ENCODE measurements around the gene DDR1.
"Not testable (repeated sequence)": the region's sequence is repeated elsewhere in the genome, so short reads cannot be mapped to it uniquely, and the experiment has no call there.

Gene DDR1

GRCh38 chr6:30894935-30895334, 10.6 kb downstream of the DDR1 start:
- DNase-seq (ENCODE audit: low read depth): no peak

GRCh38 chr6:30895343-30895742, 11.0 kb downstream of the DDR1 start:
- no peak for DNase-seq (ENCODE audit: low read depth)

GRCh38 chr6:30896541-30896940, 12.2 kb downstream of the DDR1 start:
- no peak for DNase-seq (ENCODE audit: low read depth)

- DNase-seq (ENCODE audit: low read depth): no peak
Observed at GRCh38 chr6:30897882-30898281, 13.6 kb downstream of the DDR1 start.

DNA sequence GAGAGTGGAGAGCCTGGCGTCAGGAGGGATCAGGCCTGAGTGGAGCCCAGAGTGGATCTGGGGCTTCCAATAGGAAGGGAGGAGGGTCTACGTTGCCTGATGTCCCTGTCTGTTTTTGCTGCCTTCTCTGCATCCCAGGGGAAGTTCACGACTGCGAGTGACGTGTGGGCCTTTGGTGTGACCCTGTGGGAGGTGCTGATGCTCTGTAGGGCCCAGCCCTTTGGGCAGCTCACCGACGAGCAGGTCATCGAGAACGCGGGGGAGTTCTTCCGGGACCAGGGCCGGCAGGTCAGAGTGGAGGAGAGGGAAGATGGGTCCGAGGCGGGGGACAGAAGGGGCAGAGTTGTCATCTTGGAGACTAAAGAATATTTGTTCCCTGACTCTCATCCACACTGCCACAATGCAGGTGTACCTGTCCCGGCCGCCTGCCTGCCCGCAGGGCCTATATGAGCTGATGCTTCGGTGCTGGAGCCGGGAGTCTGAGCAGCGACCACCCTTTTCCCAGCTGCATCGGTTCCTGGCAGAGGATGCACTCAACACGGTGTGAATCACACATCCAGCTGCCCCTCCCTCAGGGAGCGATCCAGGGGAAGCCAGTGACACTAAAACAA, 14.5 kb downstream of the DDR1 start:
- DNase-seq (ENCODE audit: low read depth): no peak

DNA sequence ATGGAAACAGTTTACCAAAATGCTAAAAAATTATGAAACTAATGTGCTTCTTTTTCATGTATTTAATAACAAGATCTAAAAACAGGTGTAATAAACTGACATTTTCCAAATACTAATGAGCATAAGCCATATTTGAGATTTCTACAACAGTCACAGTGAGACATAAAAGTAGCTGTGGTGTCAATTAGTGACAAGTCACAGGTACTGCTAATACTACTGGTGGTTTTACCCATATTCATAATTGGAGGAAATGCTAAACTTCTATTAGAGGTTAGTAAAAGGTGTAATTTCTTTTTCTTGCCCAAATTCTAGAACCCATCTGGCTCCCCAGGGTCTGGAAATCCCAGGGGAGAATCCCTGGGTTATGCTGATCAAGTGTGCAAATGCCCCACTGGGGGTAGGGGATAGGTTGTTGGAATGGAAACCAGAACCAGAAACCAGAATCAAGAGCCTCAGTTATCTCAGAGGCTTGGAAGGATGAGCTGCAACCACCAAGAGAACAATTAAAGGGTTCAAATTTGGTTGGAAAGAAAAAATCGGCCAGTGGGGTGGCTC, 16.6 kb downstream of the DDR1 start:
- no peak for DNase-seq (ENCODE audit: low read depth)

DNA sequence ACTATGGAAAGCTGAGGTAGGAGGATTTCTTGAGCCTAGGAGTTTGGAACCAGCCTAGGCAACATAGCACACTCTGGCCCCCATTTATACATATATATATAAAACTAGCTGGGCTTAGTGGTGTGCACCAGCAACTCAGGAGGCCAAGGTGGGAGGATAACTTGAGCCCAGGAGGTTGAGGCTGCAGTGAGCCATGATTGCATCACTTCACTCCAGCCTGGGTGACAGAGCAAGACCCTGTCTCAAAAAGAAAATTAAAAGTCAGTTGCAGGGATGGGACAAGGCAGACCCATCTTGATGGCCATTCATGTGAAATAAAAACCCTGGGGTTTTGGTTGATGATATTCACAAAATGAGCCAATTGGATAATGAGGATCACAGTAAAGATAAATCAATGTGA, 17.1 kb downstream of the DDR1 start:
- no peak for DNase-seq (ENCODE audit: low read depth)

- not testable (repeated sequence) for DNase-seq (ENCODE audit: low read depth)
Observed at GRCh38 chr6:30902196-30902595, 17.9 kb downstream of the DDR1 start.

- DNase-seq (ENCODE audit: low read depth): no peak
Observed at GRCh38 chr6:30902709-30903108, 18.4 kb downstream of the DDR1 start.

GRCh38 chr6:30903236-30903635, 18.9 kb downstream of the DDR1 start:
- no peak for DNase-seq (ENCODE audit: low read depth)

DNA sequence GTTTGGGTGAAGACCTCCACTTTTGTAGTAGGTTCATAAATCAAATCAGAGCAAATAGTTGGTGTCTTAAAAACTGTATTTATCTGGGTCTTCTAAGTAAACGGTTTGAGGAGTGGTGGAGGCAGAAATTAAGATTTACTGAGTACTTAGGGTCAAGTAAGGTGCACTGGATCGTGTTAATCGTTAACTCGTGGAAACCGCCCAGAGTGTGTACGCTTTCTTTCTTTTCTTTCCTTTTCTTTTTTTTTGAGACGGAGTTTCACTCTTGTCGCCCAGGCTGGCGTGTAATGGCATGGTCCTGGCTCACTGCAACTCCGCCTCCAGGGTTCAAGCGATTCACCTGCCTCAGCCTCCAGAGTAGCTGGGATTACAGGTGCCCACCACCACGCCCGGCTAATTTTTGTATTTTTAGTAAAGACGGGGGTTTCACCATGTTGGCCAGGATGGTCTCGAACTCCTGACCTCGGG, 23.0 kb downstream of the DDR1 start:
- not testable (repeated sequence) for DNase-seq (ENCODE audit: low read depth)

DNA sequence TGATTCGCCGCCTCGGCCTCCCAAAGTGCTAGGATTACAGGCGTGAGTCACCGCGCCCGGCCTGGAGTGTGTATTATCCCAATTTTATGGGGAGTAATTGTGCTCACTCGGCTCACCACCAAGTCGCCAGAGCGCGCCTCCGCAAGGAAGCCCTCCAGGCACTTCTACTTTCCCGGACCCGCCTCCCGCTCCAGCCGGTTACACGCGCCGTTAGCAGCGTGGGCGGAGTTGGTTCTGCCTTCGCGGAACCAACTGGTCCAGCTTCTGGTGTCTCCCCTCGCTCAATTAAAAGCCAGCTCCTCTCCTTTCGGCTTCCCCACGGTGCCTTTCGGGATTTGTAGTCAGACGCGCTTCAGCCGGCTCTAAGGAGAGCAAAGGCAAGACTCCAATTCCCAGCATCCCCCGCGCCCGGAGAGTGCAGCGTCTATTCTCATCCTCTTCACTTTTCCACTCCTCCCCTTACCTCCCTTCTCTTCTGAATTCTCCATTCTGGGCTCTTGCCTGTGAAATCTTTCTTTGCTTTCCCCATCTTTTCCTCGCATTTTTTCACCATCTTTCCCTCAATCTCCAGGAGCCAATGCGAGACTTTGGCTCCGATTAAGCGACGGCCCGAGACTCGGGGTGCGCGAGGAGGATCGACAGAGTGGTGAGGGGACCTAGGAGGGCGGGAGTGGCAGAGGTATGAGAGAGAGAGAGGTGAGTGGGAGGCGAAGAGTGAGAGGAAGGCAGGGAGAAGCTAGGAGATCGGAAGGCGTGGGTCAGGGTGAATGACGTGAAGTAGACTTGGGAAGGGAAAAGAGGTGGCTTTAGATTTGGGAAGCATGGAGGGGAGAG, 23.7 kb downstream of the DDR1 start, which contains the start of gene GTF2H4:
TSS of gene GTF2H4 (plus strand) at position 450 of the 834 bp plus-strand sequence.
- peak; percentile 100 for DNase-seq (ENCODE audit: low read depth)

DNA sequence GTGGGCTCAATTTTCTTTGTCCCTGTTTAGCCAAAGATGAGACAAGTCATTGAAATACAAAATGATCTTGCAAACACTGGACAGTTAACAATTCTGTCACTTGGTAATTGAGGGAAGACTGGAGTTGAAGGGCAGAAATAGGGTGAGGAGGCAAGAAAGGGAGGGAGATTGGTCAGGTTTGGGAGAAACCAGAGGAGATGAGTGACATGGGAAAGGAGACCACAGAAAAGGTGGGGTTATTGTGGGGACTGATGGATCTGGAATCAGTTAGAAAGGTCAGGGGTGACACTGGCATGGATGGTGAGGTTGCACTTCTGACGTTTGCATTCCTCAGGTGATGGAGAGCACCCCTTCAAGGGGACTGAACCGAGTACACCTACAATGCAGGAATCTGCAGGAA, 24.4 kb downstream of the DDR1 start:
- DNase-seq (ENCODE audit: low read depth): no peak

DNA sequence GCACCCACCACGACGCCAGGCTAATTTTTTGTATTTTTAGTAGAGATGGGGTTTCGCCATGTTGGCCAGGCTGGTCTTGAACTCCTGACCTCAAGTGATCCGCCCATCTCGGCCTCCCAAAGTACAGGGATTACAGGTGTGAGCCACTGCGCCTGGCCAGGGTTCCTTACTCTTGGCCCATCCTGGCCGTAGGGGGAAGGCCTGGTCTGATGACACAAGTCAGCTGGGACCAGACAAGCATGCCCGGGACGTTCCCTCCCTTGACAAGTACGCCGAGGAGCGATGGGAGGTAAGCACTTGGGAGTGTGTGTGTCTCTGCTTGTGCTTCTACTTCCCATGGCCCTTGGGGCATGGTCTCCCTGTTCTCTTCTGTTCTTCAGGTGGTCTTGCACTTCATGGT, 26.2 kb downstream of the DDR1 start:
- not testable (repeated sequence) for DNase-seq (ENCODE audit: low read depth)

GRCh38 chr6:30912746-30913520, 28.6 kb downstream of the DDR1 start:
- no peak for DNase-seq (ENCODE audit: low read depth)

DNA sequence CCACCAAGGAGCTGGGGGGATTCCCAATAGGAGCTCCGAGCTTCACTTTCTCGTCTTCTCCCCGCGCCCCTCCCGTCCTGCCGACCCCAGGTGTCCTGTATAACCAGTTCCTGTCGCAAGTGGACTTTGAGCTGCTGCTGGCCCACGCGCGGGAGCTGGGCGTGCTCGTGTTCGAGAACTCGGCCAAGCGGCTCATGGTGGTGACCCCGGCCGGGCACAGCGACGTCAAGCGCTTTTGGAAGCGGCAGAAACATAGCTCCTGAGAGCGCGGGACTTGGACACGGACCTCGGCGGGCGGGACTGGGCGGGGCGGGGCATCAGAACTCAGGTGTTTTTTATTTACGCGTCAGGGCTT, 29.4 kb downstream of the DDR1 start:
- DNase-seq (ENCODE audit: low read depth): no peak

DNA sequence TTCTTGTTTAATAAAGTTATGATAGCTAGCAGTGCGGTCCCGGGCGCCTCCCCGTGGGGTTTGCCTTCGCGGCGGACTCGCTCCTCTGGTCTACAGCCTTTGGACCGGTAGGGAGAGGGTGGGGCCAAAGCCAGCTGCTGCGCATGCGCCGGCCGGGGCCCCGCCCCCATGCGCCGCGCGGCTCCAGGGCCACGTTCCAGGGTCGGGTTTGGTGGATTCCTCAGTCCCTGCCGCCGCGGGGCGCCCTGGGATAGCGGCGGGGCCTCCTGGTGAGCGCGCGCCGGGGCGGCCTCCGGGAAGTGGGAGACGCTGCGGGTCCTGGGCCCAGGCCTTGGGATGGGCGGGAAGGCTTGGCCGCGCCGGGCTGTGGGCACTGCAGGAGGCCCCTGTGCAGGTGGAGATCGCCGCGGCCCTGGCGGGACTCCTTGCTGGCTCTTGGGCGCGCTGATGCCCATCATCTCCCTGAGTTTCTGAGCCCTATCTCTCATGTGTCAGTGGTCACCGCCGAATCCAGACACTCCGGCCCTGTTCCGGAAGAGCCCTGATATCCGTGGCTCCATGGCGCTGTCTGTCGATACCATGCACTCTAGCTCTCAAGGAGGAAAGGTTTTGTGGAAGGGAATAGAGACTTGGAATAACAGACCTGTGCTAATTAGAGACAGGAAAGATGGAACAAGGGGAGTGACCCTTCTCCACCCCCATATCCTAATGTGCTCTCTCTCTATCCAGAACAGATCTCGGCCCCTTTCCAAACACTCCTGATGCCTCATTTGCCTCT, 29.9 kb downstream of the DDR1 start, which contains the start of gene VARS2:
TSS of gene VARS2 (plus strand) at position 163 of the 778 bp plus-strand sequence. CDS start at position 762, 599 bp downstream.
- peak; percentile 91 for DNase-seq (ENCODE audit: low read depth)

- no peak for DNase-seq (ENCODE audit: low read depth)
Observed at GRCh38 chr6:30914854-30915590, 30.7 kb downstream of the DDR1 start.

- peak; percentile 76 for DNase-seq (ENCODE audit: low read depth)
Observed at GRCh38 chr6:30915591-30915946, 31.2 kb downstream of the DDR1 start.

- no peak for DNase-seq (ENCODE audit: low read depth)
Observed at GRCh38 chr6:30917041-30917440, 32.7 kb downstream of the DDR1 start.

DNA sequence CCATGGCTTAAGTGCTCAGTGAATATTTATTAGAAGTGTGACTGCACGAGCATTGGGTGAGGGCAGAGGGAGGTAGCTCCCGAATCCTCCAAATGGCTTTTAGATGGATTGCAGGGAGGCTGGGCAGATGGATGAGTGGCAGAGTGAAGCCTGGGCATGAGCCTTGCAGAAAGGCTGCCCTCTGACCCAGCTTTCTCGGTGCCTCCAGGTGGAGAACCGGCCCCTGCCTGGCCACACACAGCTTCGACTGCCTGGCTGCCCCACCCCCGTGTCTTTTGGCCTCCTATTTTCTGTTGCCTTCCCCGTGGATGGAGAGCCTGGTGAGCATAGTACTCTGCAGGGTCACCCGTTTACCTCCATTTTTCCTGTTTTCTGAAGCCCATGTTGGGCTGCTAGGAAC, 33.2 kb downstream of the DDR1 start:
- DNase-seq (ENCODE audit: low read depth): no peak
